Sigmoid colon (tissue), 4 donors: Measurements from ENCODE around the gene LRRC49.

Experiments used
- CTCF ChIP-seq, 4 experiments: fragments of 450-650 bp in 3 of 4; fragments of 200-600 bp in 1 of 4; IDR thresholded peaks; one replicate each; pipeline ENCODE4 v1.5.1; 2016 to 2019; ENCODE audit warnings: antibody characterized with exemption in 4 of 4, mild to moderate bottlenecking in 3 of 4, moderate library complexity in 2 of 4
- EP300 ChIP-seq, 4 donors: sonication (generic); formaldehyde crosslinking; IDR thresholded peaks; one replicate each; pipeline ENCODE4 v1.6.1; 2017; ENCODE audit warnings: antibody characterized with exemption in 4 of 4
- POLR2A ChIP-seq, 2 donors: fragments of 450-650 bp; IDR thresholded peaks; one replicate each; pipeline ENCODE4 v1.6.1; 2016; ENCODE audit warnings: antibody characterized with exemption in 2 of 2, mild to moderate bottlenecking in 2 of 2, moderate library complexity in 2 of 2
- POLR2AphosphoS5 ChIP-seq, 4 donors: sonication (generic); formaldehyde crosslinking; IDR thresholded peaks; one replicate each; pipeline ENCODE4 v1.6.1; 2017; ENCODE audit warnings: antibody characterized with exemption in 4 of 4

DNA sequence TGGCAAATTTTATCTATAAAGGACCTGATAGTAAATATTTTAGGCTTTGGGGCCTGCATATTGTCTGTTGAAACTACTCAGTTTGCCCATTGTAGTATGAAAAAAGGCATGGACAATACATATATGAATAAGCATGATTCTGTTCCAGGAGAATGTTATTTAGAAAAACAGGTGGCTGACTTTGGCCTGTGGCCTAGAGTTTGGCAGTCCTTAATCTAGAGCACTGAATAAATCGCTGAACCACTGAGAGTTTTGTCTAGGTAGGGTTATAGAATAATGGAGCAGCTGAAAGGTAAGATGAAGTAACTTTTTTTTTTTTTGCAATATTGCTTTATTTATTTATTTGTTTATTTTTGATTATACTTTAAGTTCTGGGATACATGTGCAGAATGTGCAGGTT lies 75.0 kb downstream of the LRRC49 start:
- no peak for TF ChIP-seq CTCF (IDR thresholded peaks at IDR 0.05)
- no peak for TF ChIP-seq POLR2A (IDR thresholded peaks at IDR 0.05)
- TF ChIP-seq POLR2AphosphoS5 (IDR thresholded peaks at IDR 0.05): no peak
- TF ChIP-seq EP300 (IDR thresholded peaks at IDR 0.05): no peak
